ENCODE results near the gene GMIP. TPM values are rescaled to one million over a fixed set of nuclear protein-coding genes. Genes with fewer than 3 reads are reported as not detected.

GMIP gene
- polyA plus RNA-seq, 1 donor from 2014 or later = 72.4 TPM

GRCh38 chr19:19652482-19653295, 9.2 kb upstream of the GMIP start:
- Mint-ChIP-seq H3K4me3 (peak overlapping the region in 1 of 4 donors; percentile 65), H3K27me3 (peaks cover 1% of the 10 kb centered on the region), H3K36me3 (peaks cover 5% of the 10 kb centered on the region)

GRCh38 chr19:19651076-19651475, 7.6 kb upstream of the GMIP start:
- H3K27ac Mint-ChIP-seq = no peak overlapping the region
- no peaks in the 10 kb centered on the region for H3K9me3 Mint-ChIP-seq
- peaks cover 5% of the 10 kb centered on the region for H3K36me3 Mint-ChIP-seq
- H3K4me3 Mint-ChIP-seq = no peak overlapping the region
- H3K27me3 Mint-ChIP-seq = peaks cover 1% of the 10 kb centered on the region
- peaks cover 0 to 1% (median 0%) of the 10 kb centered on the region in 3 donors for H3K4me1 Mint-ChIP-seq

More at GRCh38 chr19:19652482-19653295, 9.2 kb upstream of the GMIP start:
- Mint-ChIP-seq H3K9me3 (no peaks in the 10 kb centered on the region), H3K27ac (peak overlapping the region in 1 of 3 donors; percentile 50), H3K4me1 (peaks cover 0 to 1% (median 0%) of the 10 kb centered on the region in 3 donors)

- H3K4me3 Mint-ChIP-seq = no peak overlapping the region
- peaks cover 0 to 1% (median 0%) of the 10 kb centered on the region in 3 donors for H3K4me1 Mint-ChIP-seq
- peaks cover 1% of the 10 kb centered on the region for H3K27me3 Mint-ChIP-seq
- H3K36me3 Mint-ChIP-seq = peaks cover 5% of the 10 kb centered on the region
- no peak overlapping the region for H3K27ac Mint-ChIP-seq
- no peaks in the 10 kb centered on the region for H3K9me3 Mint-ChIP-seq
Measured at GRCh38 chr19:19650331-19650730, 6.9 kb upstream of the GMIP start.

GRCh38 chr19:19649580-19649995, 6.1 kb upstream of the GMIP start:
- peak overlapping the region in 2 of 3 donors; percentile 57 to 85 for H3K27ac Mint-ChIP-seq
- peaks cover 0 to 1% (median 0%) of the 10 kb centered on the region in 3 donors for H3K4me1 Mint-ChIP-seq
- no peaks in the 10 kb centered on the region for H3K9me3 Mint-ChIP-seq
- peak overlapping the region in 1 of 4 donors; percentile 27 for H3K4me3 Mint-ChIP-seq
- H3K36me3 Mint-ChIP-seq = peaks cover 5% of the 10 kb centered on the region
- peaks cover 1% of the 10 kb centered on the region for H3K27me3 Mint-ChIP-seq

GRCh38 chr19:19649155-19649554, 5.7 kb upstream of the GMIP start:
- Mint-ChIP-seq H3K27me3 (peaks cover 1% of the 10 kb centered on the region), H3K4me1 (peaks cover 0 to 2% (median 1%) of the 10 kb centered on the region in 3 donors), H3K36me3 (peaks cover 5% of the 10 kb centered on the region), H3K4me3 (peak overlapping the region in 1 of 4 donors; percentile 27), H3K9me3 (no peaks in the 10 kb centered on the region), H3K27ac (peak overlapping the region in 2 of 3 donors; percentile 57 to 85)

GRCh38 chr19:19647037-19647835, 3.8 kb upstream of the GMIP start:
- Mint-ChIP-seq H3K36me3 (no peaks in the 10 kb centered on the region), H3K4me3 (peak overlapping the region in 1 of 4 donors; percentile 57), H3K9me3 (no peaks in the 10 kb centered on the region), H3K4me1 (peaks cover 7 to 9% (median 8%) of the 10 kb centered on the region in 3 donors), H3K27ac (peak overlapping the region in 1 of 3 donors; percentile 46), H3K27me3 (no peaks in the 10 kb centered on the region)

- Mint-ChIP-seq H3K27ac (no peak overlapping the region), H3K4me1 (peaks cover 11 to 13% (median 13%) of the 10 kb centered on the region in 3 donors), H3K27me3 (no peaks in the 10 kb centered on the region), H3K4me3 (peak overlapping the region in 1 of 4 donors; percentile 35), H3K9me3 (no peaks in the 10 kb centered on the region), H3K36me3 (no peaks in the 10 kb centered on the region)
Measured at GRCh38 chr19:19645233-19645870, 1.9 kb upstream of the GMIP start.

- Mint-ChIP-seq H3K9me3 (no peaks in the 10 kb centered on the region), H3K36me3 (no peaks in the 10 kb centered on the region), H3K27ac (peak overlapping the region; percentile 97 to 98 (median 97)), H3K27me3 (no peaks in the 10 kb centered on the region), H3K4me1 (peaks cover 11 to 13% (median 13%) of the 10 kb centered on the region in 3 donors), H3K4me3 (peak overlapping the region; percentile 95 to 100 (median 97))
Measured at GRCh38 chr19:19644054-19644388, 564 bp upstream of the GMIP start.

- H3K27ac Mint-ChIP-seq = peak overlapping the region; percentile 97 to 98 (median 97)
- peak overlapping the region; percentile 95 to 100 (median 97) for H3K4me3 Mint-ChIP-seq
- H3K36me3 Mint-ChIP-seq = no peaks in the 10 kb centered on the region
- H3K27me3 Mint-ChIP-seq = no peaks in the 10 kb centered on the region
- H3K4me1 Mint-ChIP-seq = peaks cover 10 to 13% (median 13%) of the 10 kb centered on the region in 3 donors
- H3K9me3 Mint-ChIP-seq = no peaks in the 10 kb centered on the region
Measured at GRCh38 chr19:19642506-19643157, 825 bp downstream of the GMIP start.

GRCh38 chr19:19637523-19638251, 5.8 kb downstream of the GMIP start:
- H3K4me3 Mint-ChIP-seq = no peak overlapping the region
- H3K27me3 Mint-ChIP-seq = no peaks in the 10 kb centered on the region
- no peaks in the 10 kb centered on the region for H3K9me3 Mint-ChIP-seq
- peaks cover 5% of the 10 kb centered on the region for H3K36me3 Mint-ChIP-seq
- H3K4me1 Mint-ChIP-seq = peaks cover 8 to 17% (median 12%) of the 10 kb centered on the region in 3 donors
- no peak overlapping the region for H3K27ac Mint-ChIP-seq

GRCh38 chr19:19637186-19637522, 6.3 kb downstream of the GMIP start:
- Mint-ChIP-seq H3K27ac (no peak overlapping the region), H3K36me3 (peaks cover 5% of the 10 kb centered on the region), H3K4me1 (peaks cover 4 to 13% (median 9%) of the 10 kb centered on the region in 3 donors), H3K9me3 (no peaks in the 10 kb centered on the region), H3K27me3 (no peaks in the 10 kb centered on the region), H3K4me3 (no peak overlapping the region)

- peak overlapping the region in 1 of 3 donors; percentile 35 for H3K27ac Mint-ChIP-seq
- peaks cover 5% of the 10 kb centered on the region for H3K36me3 Mint-ChIP-seq
- peaks cover 0 to 9% (median 6%) of the 10 kb centered on the region in 3 donors for H3K4me1 Mint-ChIP-seq
- H3K27me3 Mint-ChIP-seq = no peaks in the 10 kb centered on the region
- no peaks in the 10 kb centered on the region for H3K9me3 Mint-ChIP-seq
- no peak overlapping the region for H3K4me3 Mint-ChIP-seq
Measured at GRCh38 chr19:19636573-19637185, 6.8 kb downstream of the GMIP start.

- Mint-ChIP-seq H3K4me1 (peaks cover 0 to 9% (median 6%) of the 10 kb centered on the region in 3 donors), H3K4me3 (no peak overlapping the region), H3K27ac (peak overlapping the region in 2 of 3 donors; percentile 34 to 43), H3K36me3 (peaks cover 5% of the 10 kb centered on the region), H3K9me3 (no peaks in the 10 kb centered on the region), H3K27me3 (no peaks in the 10 kb centered on the region)
Measured at GRCh38 chr19:19635313-19635702, 8.1 kb downstream of the GMIP start.
